HCT116 (cell line): ENCODE results near the gene NFS1. TPM values are rescaled to one million over a fixed set of nuclear protein-coding genes. Genes with fewer than 3 reads are reported as not detected.

Source experiments
- ATAC-seq: fragments of 200-7000 bp; cut with Tn5 transposase; 2 replicates; pipeline ENCODE4 v1.9.1; 2020; ENCODE audit warnings: mild to moderate bottlenecking, moderate library complexity
- BruUV-seq: library from RNA; stranded (reverse); fragments of 400-500 nt; replicated peaks from 2 replicates; lab custom pipeline; 2021; lab: Mats Ljungman, UMichigan
- CTCF ChIA-PET: fragments of 300-600 bp; sonication (Branson Sonifier 250); formaldehyde crosslinking; loops from one replicate; lab custom pipeline; 2021; ENCODE audit warnings: antibody characterized with exemption; lab: Charles Lee
- POLR2A ChIA-PET: fragments of 300-600, 350-600 bp; sonication (Branson Sonifier 250); formaldehyde crosslinking; loops from one replicate; lab custom pipeline; 2021; ENCODE audit warnings: antibody characterized with exemption; lab: Charles Lee
- RAD21 ChIA-PET, 2 experiments: fragments of 300-600 bp; sonication (Branson Sonifier 250); formaldehyde crosslinking; loops; one replicate each; lab custom pipeline; 2023; ENCODE audit warnings: low total read pairs in 2 of 2; ENCODE audit not compliant: uncharacterized antibody in 2 of 2, unreplicated experiment in 2 of 2, low non-redundant PET in 1 of 2; lab: Charles Lee
- DNase-seq: peaks from one replicate; pipeline ENCODE4 v3.0.0-alpha.2; 2010; ENCODE audit warnings: low read depth, low spot score
- H2AFZ ChIP-seq: fragments of 200-600 bp; shearing (Covaris generic), sonication (generic); 2 replicates; pipeline ENCODE4 v1.6.1; 2017; ENCODE audit warnings: low read depth, mixed run types, mixed read lengths, antibody characterized with exemption, low read length; ENCODE audit not compliant: poor library complexity, severe bottlenecking
- H3K27ac ChIP-seq: 2 replicates; pipeline ENCODE4 v1.5.1; 2012; ENCODE audit warnings: low read depth, low read length
- H3K27me3 ChIP-seq: fragments of 200-600 bp; sonication (generic); 2 replicates; pipeline ENCODE4 v1.6.1; 2016; ENCODE audit warnings: mixed run types, low read length, mixed read lengths; ENCODE audit not compliant: insufficient read depth
- H3K36me3 ChIP-seq, 2 experiments: fragments of 200-500 bp in 1 of 2; fragments of 200-600 bp in 1 of 2; sonication (Bioruptor generic) in 1 of 2; sonication (generic) in 1 of 2; 2 replicates each; pipeline versions ENCODE4 v1.5.1 to v1.6.1; 2014 to 2016; ENCODE audit warnings: low read length in 2 of 2, inconsistent platforms in 1 of 2, mixed read lengths in 1 of 2, mixed run types in 1 of 2; ENCODE audit not compliant: insufficient read depth in 2 of 2, control insufficient read depth in 1 of 2
- H3K4me1 ChIP-seq, 2 experiments: fragments of 200-600 bp in 1 of 2; sonication (generic) in 1 of 2; 2 replicates each; pipeline versions ENCODE4 v1.5.1 to v1.6.1; 2012 to 2017; ENCODE audit warnings: low read length in 2 of 2, inconsistent platforms in 1 of 2, mild to moderate bottlenecking in 1 of 2, mixed read lengths in 1 of 2, mixed run types in 1 of 2, moderate library complexity in 1 of 2; ENCODE audit not compliant: insufficient read depth in 2 of 2, control insufficient read depth in 1 of 2
- H3K4me2 ChIP-seq: fragments of 200-600 bp; sonication (generic); 2 replicates; pipeline ENCODE4 v1.6.1; 2017; ENCODE audit warnings: mixed run types, low read length, mixed read lengths
- H3K4me3 ChIP-seq, 2 experiments: fragments of 200-600 bp in 1 of 2; sonication (generic) in 1 of 2; replicated peaks in 1 of 2; 2 replicates each; pipeline ENCODE4 v1.5.1; 2011 to 2016; ENCODE audit warnings: low read length in 2 of 2, control low read depth in 1 of 2, low read depth in 1 of 2, mild to moderate bottlenecking in 1 of 2, mixed read lengths in 1 of 2, mixed run types in 1 of 2
- H3K79me2 ChIP-seq: fragments of 200-600 bp; sonication (generic); 2 replicates; pipeline ENCODE4 v1.6.1; 2017; ENCODE audit warnings: mild to moderate bottlenecking, mixed run types, low read length, moderate library complexity, mixed read lengths; ENCODE audit not compliant: insufficient read depth
- H3K9ac ChIP-seq: fragments of 200-600 bp; sonication (generic); 2 replicates; pipeline ENCODE4 v1.6.1; 2016; ENCODE audit warnings: low read length, mixed read lengths
- H3K9me2 ChIP-seq: fragments of 200-600 bp; sonication (generic), shearing (Covaris generic); 2 replicates; pipeline ENCODE4 v1.6.1; 2017; ENCODE audit warnings: mixed run types, mild to moderate bottlenecking, moderate library complexity; ENCODE audit not compliant: insufficient read depth
- H3K9me3 ChIP-seq, 2 experiments: fragments of 200-500 bp in 1 of 2; fragments of 200-600 bp in 1 of 2; sonication (Bioruptor generic) in 1 of 2; sonication (generic) in 1 of 2; 2 replicates each; pipeline ENCODE4 v1.6.1; 2014 to 2017; ENCODE audit warnings: low read length in 2 of 2, mixed read lengths in 2 of 2, inconsistent platforms in 1 of 2, low read depth in 1 of 2, mild to moderate bottlenecking in 1 of 2, mixed run types in 1 of 2, moderate library complexity in 1 of 2; ENCODE audit not compliant: control insufficient read depth in 1 of 2, insufficient read depth in 1 of 2
- H4K20me1 ChIP-seq: fragments of 200-600 bp; sonication (generic), shearing (Covaris generic); 2 replicates; pipeline ENCODE4 v1.6.1; 2017; ENCODE audit warnings: mixed run types, mild to moderate bottlenecking, moderate library complexity; ENCODE audit not compliant: insufficient read depth
- CBX3 ChIP-seq: IDR thresholded peaks from 2 replicates; pipeline ENCODE4 v1.6.1; 2012; ENCODE audit warnings: low read depth
- EGR1 ChIP-seq: IDR thresholded peaks from 2 replicates; pipeline ENCODE4 v1.6.1; 2012; ENCODE audit warnings: low read depth
- ELF1 ChIP-seq: IDR thresholded peaks from 2 replicates; pipeline ENCODE4 v1.6.1; 2012; ENCODE audit warnings: low read depth, borderline replicate concordance
- EZH2 ChIP-seq: fragments of 200-600 bp; sonication (generic); IDR thresholded peaks from 2 replicates; pipeline ENCODE4 v1.6.1; 2017; ENCODE audit warnings: antibody characterized with exemption, mixed run types
- EZH2phosphoT487 ChIP-seq: fragments of 200-600 bp; IDR thresholded peaks from 2 replicates; pipeline ENCODE4 v1.6.1; 2018; ENCODE audit warnings: antibody characterized with exemption, borderline replicate concordance
- FOSL1 ChIP-seq: IDR thresholded peaks from 2 replicates; pipeline ENCODE4 v1.6.1; 2012; ENCODE audit warnings: low read depth
- JUND ChIP-seq: IDR thresholded peaks from 2 replicates; pipeline ENCODE4 v1.6.1; 2012
- POLR2A ChIP-seq: IDR thresholded peaks from 2 replicates; pipeline ENCODE4 v1.7.0; 2011; ENCODE audit warnings: borderline replicate concordance; ENCODE audit not compliant: insufficient read depth, insufficient read length; ENCODE audit errors: extremely low read depth
- RAD21 ChIP-seq: IDR thresholded peaks from 2 replicates; pipeline ENCODE4 v1.6.1; 2012; ENCODE audit warnings: low read depth, mild to moderate bottlenecking
- SIN3A ChIP-seq: IDR thresholded peaks from 2 replicates; pipeline ENCODE4 v1.6.1; 2012; ENCODE audit warnings: low read depth
- SRF ChIP-seq: IDR thresholded peaks from 2 replicates; pipeline ENCODE4 v1.6.1; 2012; ENCODE audit warnings: low read depth
- TCF7L2 ChIP-seq: IDR thresholded peaks from 2 replicates; pipeline ENCODE4 v1.7.0; 2011; ENCODE audit warnings: borderline replicate concordance, inconsistent platforms; ENCODE audit not compliant: insufficient read depth, insufficient read length; ENCODE audit errors: extremely low read depth
- YY1 ChIP-seq: IDR thresholded peaks from 2 replicates; pipeline ENCODE4 v1.6.1; 2011; ENCODE audit warnings: low read length, low read depth, moderate library complexity, mild to moderate bottlenecking; ENCODE audit not compliant: insufficient replicate concordance; ENCODE audit errors: extremely low read depth
- ZFX ChIP-seq: fragments of 450-650 bp; IDR thresholded peaks from 2 replicates; pipeline ENCODE4 v1.6.1; 2017
- ZNF274 ChIP-seq: fragments of 200-500 bp; sonication (Bioruptor generic); IDR thresholded peaks from 2 replicates; pipeline ENCODE4 v1.6.1; 2014; ENCODE audit warnings: mild to moderate bottlenecking, low read depth, low read length, inconsistent platforms
- intact Hi-C: fragments of 100-400 bp; cut with micrococcal nuclease; formaldehyde crosslinking; loops from 2 replicates; pipeline ENCODE4 v1.10.0; 2022
- total RNA-seq: library from RNA; stranded (reverse); gene quantifications from one replicate; pipeline ENCODE4 v1.2.1, GENCODE V29; 2021; ENCODE audit not compliant: unreplicated experiment
- TF ChIP-seq, protein P1 (sequence below): IDR thresholded peaks from 2 replicates; pipeline ENCODE4 v1.6.1; 2012; ENCODE audit warnings: low read depth
- TF ChIP-seq, protein P2 (sequence below): IDR thresholded peaks from 2 replicates; pipeline ENCODE4 v1.6.1; 2012
- TF ChIP-seq, protein P3 (sequence below): IDR thresholded peaks from 2 replicates; pipeline ENCODE4 v1.6.1; 2011; ENCODE audit warnings: mild to moderate bottlenecking, low read length, moderate library complexity; ENCODE audit not compliant: insufficient replicate concordance; ENCODE audit errors: extremely low read depth
- TF ChIP-seq, protein P4 (sequence below): IDR thresholded peaks from 2 replicates; pipeline ENCODE4 v1.6.1; 2012

Gene NFS1
- total RNA-seq, 1 experiment from 2014 or later: 33.9 TPM

DNA sequence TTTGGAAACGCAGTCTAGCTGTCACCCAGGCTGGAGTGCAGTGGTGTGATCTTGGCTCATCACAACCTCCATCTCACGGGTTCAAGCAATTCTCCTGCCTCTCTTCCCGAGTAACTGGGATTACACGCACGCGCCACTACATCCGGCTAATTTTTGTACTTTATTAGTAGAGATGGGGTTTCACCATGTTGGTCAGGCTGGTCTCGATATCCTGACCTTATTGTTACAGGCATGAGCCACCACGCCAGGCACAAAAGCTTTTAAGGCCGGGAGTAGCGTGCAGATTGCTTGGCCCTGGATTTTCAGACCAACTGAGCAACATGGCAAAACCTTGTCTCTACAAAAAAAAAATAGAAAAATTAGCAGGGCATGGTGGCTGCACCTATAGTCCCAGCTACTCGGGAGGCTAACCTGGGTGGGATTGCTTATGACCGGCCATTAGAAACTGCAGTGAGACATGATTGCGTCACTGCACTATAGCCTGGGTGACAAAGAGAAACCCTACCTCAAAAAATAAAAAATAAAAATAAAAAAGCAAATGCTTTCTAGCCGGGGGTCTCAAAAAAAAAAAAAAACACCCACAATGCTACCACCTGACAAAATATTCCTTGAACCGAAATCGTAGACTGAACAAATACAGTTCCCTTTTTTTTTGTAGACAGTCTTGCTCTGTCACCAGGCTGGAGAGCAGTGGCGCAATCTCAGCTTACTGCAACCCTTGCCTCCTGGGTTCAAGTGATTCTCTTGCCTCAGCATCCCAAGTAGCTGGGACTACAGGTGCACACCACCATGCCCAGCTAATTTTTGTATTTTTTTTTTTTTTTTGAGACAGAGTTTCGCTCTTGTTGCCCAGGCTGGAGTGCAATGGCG, 27.9 kb upstream of the NFS1 start:
- no peak overlapping the region for H3K4me2 ChIP-seq
- H3K36me3 ChIP-seq: peaks cover 84 to 90% of the 10 kb centered on the region in 2 experiments
- ChIA-PET CTCF (no interaction called here), POLR2A (no interaction called here), RAD21 (no interaction called here)
- BruUV-seq: no TSS peak
- H3K79me2 ChIP-seq: peaks cover 100% of the 10 kb centered on the region
- H3K4me3 ChIP-seq: no peak overlapping the region
- no peak for ATAC-seq
- no peaks in the 10 kb centered on the region for H3K4me1 ChIP-seq
- H2AFZ ChIP-seq: no peak overlapping the region
- no peak overlapping the region for H3K27ac ChIP-seq
- TF ChIP-seq FOSL1 (no peak), SIN3A (no peak), TCF7L2 (no peak), YY1 (no peak), CBX3 (no peak), RAD21 (no peak), JUND (no peak), ZFX (no peak), SRF (no peak), ZNF274 (no peak), ELF1 (no peak), EGR1 (no peak), POLR2A (no peak), EZH2 (no peak), EZH2phosphoT487 (no peak)
- TF ChIP-seq, protein P1, sequence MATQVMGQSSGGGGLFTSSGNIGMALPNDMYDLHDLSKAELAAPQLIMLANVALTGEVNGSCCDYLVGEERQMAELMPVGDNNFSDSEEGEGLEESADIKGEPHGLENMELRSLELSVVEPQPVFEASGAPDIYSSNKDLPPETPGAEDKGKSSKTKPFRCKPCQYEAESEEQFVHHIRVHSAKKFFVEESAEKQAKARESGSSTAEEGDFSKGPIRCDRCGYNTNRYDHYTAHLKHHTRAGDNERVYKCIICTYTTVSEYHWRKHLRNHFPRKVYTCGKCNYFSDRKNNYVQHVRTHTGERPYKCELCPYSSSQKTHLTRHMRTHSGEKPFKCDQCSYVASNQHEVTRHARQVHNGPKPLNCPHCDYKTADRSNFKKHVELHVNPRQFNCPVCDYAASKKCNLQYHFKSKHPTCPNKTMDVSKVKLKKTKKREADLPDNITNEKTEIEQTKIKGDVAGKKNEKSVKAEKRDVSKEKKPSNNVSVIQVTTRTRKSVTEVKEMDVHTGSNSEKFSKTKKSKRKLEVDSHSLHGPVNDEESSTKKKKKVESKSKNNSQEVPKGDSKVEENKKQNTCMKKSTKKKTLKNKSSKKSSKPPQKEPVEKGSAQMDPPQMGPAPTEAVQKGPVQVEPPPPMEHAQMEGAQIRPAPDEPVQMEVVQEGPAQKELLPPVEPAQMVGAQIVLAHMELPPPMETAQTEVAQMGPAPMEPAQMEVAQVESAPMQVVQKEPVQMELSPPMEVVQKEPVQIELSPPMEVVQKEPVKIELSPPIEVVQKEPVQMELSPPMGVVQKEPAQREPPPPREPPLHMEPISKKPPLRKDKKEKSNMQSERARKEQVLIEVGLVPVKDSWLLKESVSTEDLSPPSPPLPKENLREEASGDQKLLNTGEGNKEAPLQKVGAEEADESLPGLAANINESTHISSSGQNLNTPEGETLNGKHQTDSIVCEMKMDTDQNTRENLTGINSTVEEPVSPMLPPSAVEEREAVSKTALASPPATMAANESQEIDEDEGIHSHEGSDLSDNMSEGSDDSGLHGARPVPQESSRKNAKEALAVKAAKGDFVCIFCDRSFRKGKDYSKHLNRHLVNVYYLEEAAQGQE: no peak
- TF ChIP-seq, protein P2, sequence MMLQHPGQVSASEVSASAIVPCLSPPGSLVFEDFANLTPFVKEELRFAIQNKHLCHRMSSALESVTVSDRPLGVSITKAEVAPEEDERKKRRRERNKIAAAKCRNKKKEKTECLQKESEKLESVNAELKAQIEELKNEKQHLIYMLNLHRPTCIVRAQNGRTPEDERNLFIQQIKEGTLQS: no peak
- TF ChIP-seq, protein P3, sequence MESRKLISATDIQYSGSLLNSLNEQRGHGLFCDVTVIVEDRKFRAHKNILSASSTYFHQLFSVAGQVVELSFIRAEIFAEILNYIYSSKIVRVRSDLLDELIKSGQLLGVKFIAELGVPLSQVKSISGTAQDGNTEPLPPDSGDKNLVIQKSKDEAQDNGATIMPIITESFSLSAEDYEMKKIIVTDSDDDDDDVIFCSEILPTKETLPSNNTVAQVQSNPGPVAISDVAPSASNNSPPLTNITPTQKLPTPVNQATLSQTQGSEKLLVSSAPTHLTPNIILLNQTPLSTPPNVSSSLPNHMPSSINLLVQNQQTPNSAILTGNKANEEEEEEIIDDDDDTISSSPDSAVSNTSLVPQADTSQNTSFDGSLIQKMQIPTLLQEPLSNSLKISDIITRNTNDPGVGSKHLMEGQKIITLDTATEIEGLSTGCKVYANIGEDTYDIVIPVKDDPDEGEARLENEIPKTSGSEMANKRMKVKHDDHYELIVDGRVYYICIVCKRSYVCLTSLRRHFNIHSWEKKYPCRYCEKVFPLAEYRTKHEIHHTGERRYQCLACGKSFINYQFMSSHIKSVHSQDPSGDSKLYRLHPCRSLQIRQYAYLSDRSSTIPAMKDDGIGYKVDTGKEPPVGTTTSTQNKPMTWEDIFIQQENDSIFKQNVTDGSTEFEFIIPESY: no peak
- TF ChIP-seq, protein P4, sequence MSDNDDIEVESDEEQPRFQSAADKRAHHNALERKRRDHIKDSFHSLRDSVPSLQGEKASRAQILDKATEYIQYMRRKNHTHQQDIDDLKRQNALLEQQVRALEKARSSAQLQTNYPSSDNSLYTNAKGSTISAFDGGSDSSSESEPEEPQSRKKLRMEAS: no peak
- H3K9ac ChIP-seq: no peak overlapping the region
- H3K9me3 ChIP-seq: no peaks in the 10 kb centered on the region
- peaks cover 45% of the 10 kb centered on the region for H4K20me1 ChIP-seq
- no peaks in the 10 kb centered on the region for H3K9me2 ChIP-seq
- no peak for DNase-seq
- intact Hi-C loops: no loop called here
- H3K27me3 ChIP-seq: no peaks in the 10 kb centered on the region
